ENCODE data around the gene TBC1D3E. TPM values are rescaled to one million over a fixed set of nuclear protein-coding genes. Genes with fewer than 3 reads are reported as not detected.
"Not testable (repeated sequence)": the region's sequence is repeated elsewhere in the genome, so short reads cannot be mapped to it uniquely, and the experiment has no call there.

TBC1D3E gene
- total RNA-seq = not detected

DNA sequence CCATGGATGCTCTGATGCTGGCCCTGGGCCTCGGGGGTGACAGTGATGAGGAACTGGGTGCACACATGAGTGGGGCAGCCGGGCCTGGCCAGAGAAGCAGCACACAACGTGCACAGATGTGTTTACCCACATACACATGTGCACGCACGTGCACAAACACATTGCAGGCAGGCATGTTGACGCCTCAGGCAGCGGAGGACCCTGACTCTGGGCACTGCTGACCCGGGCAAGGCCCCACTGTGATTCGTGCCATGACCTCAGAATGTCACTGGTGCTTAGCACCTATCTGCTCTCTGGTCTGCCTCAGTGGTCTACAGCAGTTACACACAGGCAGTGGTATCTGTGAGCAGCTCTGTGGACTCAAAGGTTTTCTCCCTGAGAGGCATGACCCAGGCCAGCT is at the start of gene TBC1D3E:
Gene TBC1D3E (plus strand): TSS at position 301 of the 400 bp plus-strand sequence. CDS start 1,545 bp downstream, outside the sequence.
- H3K4me3 ChIP-seq; H3K9me3 ChIP-seq; H3K4me1 ChIP-seq; H3K27me3 ChIP-seq; DNase-seq; H3K27ac ChIP-seq; intact Hi-C loops (cut with DNase I; ENCODE audit: low total_unique reads); in situ Hi-C loops (cut with MboI; ENCODE audit: low pct_ligation_motif_present in 1 of 4, low pct_unique_long_range_greater_than_20kb in 1 of 4, low sequenced_read_pairs in 3 of 4); H3K36me3 ChIP-seq: not testable (repeated sequence)
- WGBS, 2 donors (ENCODE audit: low coverage in 1 of 2) = no CpG with 5 or more reads among the region's 9 CpGs

DNA sequence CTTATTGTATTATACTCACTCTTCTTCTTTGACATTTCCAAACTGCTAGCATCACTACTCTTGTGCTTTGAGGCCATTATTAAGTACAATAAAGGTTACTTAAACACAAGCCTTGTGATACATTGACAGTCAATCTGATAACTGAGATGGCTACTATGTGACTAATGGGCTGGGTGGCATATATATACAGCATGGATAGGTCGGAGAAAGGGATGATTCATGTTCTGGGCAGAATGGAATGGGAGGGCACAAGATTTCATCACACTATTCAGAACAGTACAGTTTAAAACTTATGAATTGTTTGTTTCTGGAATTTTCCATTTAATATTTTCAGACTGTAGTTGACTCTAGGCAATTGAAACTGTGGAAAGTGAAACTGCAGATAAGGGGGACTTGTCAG is 40.4 kb upstream of the TBC1D3E start:
- in situ Hi-C loops (cut with MboI; ENCODE audit: low pct_ligation_motif_present in 1 of 4, low pct_unique_long_range_greater_than_20kb in 1 of 4, low sequenced_read_pairs in 3 of 4); H3K9me3 ChIP-seq; H3K4me1 ChIP-seq; H3K36me3 ChIP-seq; H3K27me3 ChIP-seq; H3K27ac ChIP-seq; H3K4me3 ChIP-seq; intact Hi-C loops (cut with DNase I; ENCODE audit: low total_unique reads); DNase-seq: not testable (repeated sequence)
- WGBS, 2 donors (ENCODE audit: low coverage in 1 of 2) = no CpG with 5 or more reads among the region's 1 CpG

DNA sequence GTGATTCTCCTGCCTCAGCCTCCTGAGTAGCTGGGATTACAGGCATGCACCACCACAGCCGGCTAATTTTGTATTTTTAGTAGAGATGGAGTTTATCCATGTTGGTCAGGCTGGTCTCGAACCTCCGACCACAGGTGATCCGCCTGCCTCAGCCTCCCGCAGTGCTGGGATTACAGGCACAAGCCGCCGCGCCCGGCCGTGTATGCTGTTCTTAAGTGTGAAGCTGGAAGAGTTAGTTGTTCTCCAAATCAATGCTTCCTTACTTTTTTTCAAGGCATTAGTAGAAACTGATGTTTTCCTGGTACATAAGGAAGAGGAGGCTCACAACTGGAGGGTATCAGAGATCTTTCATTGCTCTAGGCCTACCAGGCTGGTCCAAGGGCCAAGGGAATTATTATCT is 39.6 kb upstream of the TBC1D3E start:
- H3K27ac ChIP-seq; H3K4me1 ChIP-seq; H3K9me3 ChIP-seq; H3K36me3 ChIP-seq; H3K4me3 ChIP-seq; intact Hi-C loops (cut with DNase I; ENCODE audit: low total_unique reads); DNase-seq; H3K27me3 ChIP-seq; in situ Hi-C loops (cut with MboI; ENCODE audit: low pct_ligation_motif_present in 1 of 4, low pct_unique_long_range_greater_than_20kb in 1 of 4, low sequenced_read_pairs in 3 of 4): not testable (repeated sequence)
- WGBS, 2 donors (ENCODE audit: low coverage in 1 of 2) = no CpG with 5 or more reads among the region's 10 CpGs

DNA sequence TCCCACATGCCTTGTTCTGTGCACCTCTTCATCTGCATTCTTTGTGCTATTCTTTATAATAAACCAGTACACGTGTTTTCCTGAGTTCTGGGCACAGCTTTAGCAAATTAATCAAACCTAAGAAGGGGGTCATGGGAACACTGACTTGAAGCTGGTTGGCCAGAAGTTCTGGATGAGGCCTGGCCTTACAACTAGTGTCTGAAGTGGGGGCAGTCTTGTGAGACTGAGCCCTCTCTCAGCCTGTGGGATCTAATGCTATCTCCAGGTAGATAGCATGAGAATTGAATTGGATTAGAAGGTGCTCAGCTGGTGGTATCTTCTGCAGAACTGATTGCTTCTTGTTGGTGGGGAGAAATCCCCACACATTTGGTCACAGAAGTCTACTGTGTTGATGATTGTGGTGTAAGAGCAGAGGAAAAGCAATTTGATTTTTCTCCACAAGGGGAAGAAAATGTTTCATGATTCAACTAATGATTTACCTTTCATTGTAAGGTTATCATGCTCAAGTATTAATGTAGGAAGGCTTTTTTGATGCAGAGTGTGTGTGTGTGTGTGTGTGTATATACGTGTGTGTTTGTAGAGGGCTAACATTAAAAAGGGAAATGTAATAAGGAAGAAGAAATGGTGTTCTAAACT is 33.6 kb upstream of the TBC1D3E start:
- intact Hi-C loops (cut with DNase I; ENCODE audit: low total_unique reads); H3K27ac ChIP-seq; in situ Hi-C loops (cut with MboI; ENCODE audit: low pct_ligation_motif_present in 1 of 4, low pct_unique_long_range_greater_than_20kb in 1 of 4, low sequenced_read_pairs in 3 of 4): not testable (repeated sequence)

DNA sequence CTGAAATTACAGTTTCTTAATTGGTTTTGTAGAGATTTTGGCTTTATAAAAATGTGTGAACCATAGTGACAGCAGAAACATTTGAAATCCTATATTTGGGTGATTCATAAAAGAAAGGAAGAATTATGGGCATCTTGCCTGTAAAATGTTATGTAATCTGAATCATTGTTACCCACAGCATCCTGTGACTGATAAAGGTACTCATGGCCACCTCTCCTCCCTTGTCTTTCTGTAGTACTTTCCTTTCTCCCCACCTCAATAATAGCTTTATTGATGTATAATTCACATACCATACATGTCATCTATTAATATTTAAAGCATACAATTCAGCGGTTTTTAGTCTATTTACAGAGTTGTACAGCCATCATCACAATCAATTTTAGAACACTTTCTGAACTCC is 28.5 kb upstream of the TBC1D3E start:
- in situ Hi-C loops (cut with MboI; ENCODE audit: low pct_ligation_motif_present in 1 of 4, low pct_unique_long_range_greater_than_20kb in 1 of 4, low sequenced_read_pairs in 3 of 4); H3K27me3 ChIP-seq; DNase-seq; H3K9me3 ChIP-seq; H3K27ac ChIP-seq; H3K4me3 ChIP-seq; H3K4me1 ChIP-seq; intact Hi-C loops (cut with DNase I; ENCODE audit: low total_unique reads); H3K36me3 ChIP-seq: not testable (repeated sequence)
- WGBS, 2 donors (ENCODE audit: low coverage in 1 of 2) = no CpG with 5 or more reads among the region's 1 CpG

More for the DNA sequence above, 33.6 kb upstream of the TBC1D3E start:
- H3K4me3 ChIP-seq, H3K27me3 ChIP-seq, H3K36me3 ChIP-seq, H3K9me3 ChIP-seq, H3K4me1 ChIP-seq, DNase-seq: not testable (repeated sequence)
- no CpG with 5 or more reads among the region's 2 CpGs for WGBS, 2 donors (ENCODE audit: low coverage in 1 of 2)

DNA sequence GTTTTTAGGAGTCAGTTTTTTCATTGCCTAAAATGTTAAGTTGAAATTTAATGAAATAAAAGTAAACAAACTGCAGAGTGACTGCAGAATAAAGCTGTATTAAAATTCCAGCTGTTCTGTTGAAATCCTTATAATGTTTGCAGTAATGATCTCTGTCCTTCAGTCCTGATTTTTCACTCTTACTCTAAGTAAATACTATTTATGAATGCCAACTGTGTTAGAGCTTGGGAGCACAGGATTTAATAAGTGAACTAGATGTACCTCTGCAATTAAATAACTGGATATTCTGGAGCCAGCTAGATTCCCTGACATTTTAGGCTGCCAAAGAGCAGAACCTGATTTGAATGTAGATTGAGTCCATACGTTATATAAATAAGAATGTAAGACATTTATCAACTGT is 7.9 kb upstream of the TBC1D3E start:
- H3K4me3 ChIP-seq; DNase-seq; H3K27ac ChIP-seq; H3K9me3 ChIP-seq; intact Hi-C loops (cut with DNase I; ENCODE audit: low total_unique reads); H3K4me1 ChIP-seq; in situ Hi-C loops (cut with MboI; ENCODE audit: low pct_ligation_motif_present in 1 of 4, low pct_unique_long_range_greater_than_20kb in 1 of 4, low sequenced_read_pairs in 3 of 4); H3K36me3 ChIP-seq; H3K27me3 ChIP-seq: not testable (repeated sequence)
- WGBS, 2 donors (ENCODE audit: low coverage in 1 of 2) = no CpG with 5 or more reads among the region's 1 CpG

DNA sequence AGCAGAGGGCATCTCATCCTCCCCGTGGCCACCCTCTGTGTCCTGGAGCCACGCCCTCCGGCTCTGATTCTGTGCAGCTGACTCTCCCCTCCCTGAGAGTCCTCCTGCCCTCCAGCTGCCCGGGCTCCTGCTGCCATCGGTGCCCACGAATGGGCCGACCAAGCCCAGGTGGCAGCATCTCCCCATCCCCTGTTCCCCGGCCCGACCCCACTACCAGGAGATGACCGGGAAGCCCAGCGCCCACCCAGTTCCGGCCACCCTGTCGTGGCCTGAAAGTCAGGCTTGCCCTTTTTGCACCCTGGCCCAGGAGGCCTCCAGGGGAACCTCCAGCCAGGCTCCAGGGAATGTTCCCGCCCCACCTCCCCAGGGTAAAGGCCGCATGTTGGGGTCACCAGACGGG is 7.1 kb downstream of the TBC1D3E start:
- WGBS, 2 donors (ENCODE audit: low coverage in 1 of 2) = 89% methylated on average over 6 of the region's 16 CpGs; no CpG with 5 or more reads in 1 of the 2 donors
- H3K27ac ChIP-seq; H3K4me1 ChIP-seq; in situ Hi-C loops (cut with MboI; ENCODE audit: low pct_ligation_motif_present in 1 of 4, low pct_unique_long_range_greater_than_20kb in 1 of 4, low sequenced_read_pairs in 3 of 4); DNase-seq; H3K36me3 ChIP-seq; intact Hi-C loops (cut with DNase I; ENCODE audit: low total_unique reads); H3K27me3 ChIP-seq; H3K9me3 ChIP-seq; H3K4me3 ChIP-seq: not testable (repeated sequence)

Small RNA genes within 50 kb of the gene (small RNA-seq; reads per million reads assigned to genes)
- gene RF00019 = 0 reads per million in 4 donors
- 0 reads per million in 4 donors for gene RNA5SP526

Other genes with a start within 250 kb of the TBC1D3E start
- not detected for gene TBC1D3K, start 203.5 kb upstream of the TBC1D3E start, total RNA-seq
- gene TBC1D3L, start 138.9 kb upstream of the TBC1D3E start, total RNA-seq = 10 to 100 TPM; 15.7 to 83.6 (median 23.2) TPM
- gene TBC1D3D, start 124.0 kb upstream of the TBC1D3E start, total RNA-seq = under 1 TPM in 1 of 4 donors, not detected in 3; 0.27 TPM
- gene TBC1D3C, start 59.3 kb upstream of the TBC1D3E start, total RNA-seq = not detected
- not detected for gene TBC1D3, start 64.6 kb downstream of the TBC1D3E start, total RNA-seq
- 10 to 100 TPM in 3 of 4 donors, 1 to 10 TPM in 1; 5.2 to 30.8 (median 18.9) TPM for gene MRPL45, start 169.2 kb downstream of the TBC1D3E start, total RNA-seq
- gene GPR179, start 216.0 kb downstream of the TBC1D3E start, total RNA-seq = under 1 TPM in 2 of 4 donors, not detected in 2; under 0.01 to 0.16 TPM
- gene SOCS7, start 223.9 kb downstream of the TBC1D3E start, total RNA-seq = 10 to 100 TPM in 3 of 4 donors, 1 to 10 TPM in 1; 3.0 to 20.1 (median 15.2) TPM